NCI-H146 treated with DMSO at 0.1 percent for 48 hours (cell line): Measurements from ENCODE around the gene BDKRB1.

Experiments used
- DNase-seq: peaks from one replicate; lab custom pipeline; 2025; ENCODE audit not compliant: unreplicated experiment; lab: John Stamatoyannopoulos, UW

The BDKRB1 gene

DNA sequence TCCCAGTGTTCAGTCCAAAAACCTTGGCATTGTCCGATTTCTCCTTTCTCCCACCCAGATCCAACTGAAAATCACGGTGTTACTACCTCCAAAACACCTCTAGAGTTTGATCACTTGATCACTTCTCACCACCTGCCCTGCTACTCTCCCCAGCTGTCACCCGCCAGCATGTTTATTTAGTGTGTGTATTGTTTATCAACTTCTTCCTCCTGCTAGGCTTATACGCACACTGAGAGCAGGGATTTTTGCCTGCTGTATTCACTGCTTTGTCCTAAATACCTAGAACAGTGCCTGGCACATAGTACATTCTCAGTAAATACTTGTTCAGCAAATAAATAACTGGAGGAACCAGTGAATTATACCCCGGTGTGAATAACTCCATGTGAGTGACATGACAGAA, 5.0 kb downstream of the BDKRB1 start:
- peak; percentile 4 for DNase-seq

DNA sequence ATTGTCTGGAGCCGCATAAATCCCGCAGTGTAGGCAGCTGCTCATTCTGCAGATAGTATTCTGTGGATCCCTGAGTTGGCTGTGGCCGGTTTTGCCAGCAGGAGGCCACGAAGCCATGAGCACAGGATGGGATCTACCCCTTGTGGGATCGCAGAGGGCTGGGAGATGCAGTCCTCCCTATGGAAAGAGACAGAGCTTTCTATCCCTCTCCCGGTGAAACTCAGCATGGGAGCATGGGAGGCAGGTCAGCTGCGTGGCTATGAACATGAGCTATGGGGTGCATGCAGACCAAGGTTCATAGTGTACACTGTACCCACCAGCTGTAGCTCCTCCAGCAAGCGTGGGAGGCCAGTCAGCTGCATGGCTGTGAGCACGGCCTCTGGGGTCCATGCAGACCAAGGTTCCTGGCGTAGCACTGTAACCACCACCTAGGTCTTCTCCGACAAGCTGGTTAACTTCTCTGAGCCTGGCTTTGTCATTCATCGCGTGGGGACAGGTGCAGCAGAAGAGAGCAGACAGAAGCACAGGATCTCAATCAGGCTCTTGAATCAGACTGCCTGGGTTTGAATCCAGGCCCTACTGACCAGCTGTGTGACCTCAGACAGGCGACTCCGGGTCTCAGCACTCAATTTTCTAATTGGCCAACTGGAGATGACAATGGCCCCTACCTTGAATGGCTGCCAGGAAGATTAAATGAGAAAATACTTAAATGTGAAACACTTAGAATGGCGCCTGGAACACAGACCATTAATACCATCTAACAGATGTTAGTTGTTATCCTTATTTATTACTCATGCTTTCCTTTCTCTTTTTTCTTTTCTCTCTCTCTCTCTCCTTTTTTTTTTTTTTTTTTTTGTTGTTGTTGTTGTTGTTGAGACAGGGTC, 6.0 kb downstream of the BDKRB1 start:
- no peak for DNase-seq

DNA sequence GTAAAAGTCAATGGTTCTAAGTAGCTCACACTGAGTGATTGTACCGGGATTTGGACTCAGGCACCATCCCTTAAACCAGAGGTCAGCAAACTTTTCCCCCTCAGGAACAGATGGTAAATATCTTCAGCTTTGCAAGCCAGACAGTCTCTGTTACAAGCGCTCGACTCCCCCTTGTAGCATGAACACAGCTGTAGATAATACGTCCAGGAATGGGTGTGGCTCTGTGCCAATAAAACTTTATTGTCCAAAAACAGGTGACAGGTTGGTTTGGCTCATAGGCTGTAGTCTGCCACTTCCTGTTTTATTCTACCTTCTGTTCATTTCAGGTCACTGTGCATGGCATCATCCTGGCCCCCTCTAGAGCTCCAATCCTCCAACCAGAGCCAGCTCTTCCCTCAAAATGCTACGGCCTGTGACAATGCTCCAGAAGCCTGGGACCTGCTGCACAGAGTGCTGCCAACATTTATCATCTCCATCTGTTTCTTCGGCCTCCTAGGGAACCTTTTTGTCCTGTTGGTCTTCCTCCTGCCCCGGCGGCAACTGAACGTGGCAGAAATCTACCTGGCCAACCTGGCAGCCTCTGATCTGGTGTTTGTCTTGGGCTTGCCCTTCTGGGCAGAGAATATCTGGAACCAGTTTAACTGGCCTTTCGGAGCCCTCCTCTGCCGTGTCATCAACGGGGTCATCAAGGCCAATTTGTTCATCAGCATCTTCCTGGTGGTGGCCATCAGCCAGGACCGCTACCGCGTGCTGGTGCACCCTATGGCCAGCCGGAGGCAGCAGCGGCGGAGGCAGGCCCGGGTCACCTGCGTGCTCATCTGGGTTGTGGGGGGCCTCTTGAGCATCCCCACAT, 7.6 kb downstream of the BDKRB1 start:
- no peak for DNase-seq

DNA sequence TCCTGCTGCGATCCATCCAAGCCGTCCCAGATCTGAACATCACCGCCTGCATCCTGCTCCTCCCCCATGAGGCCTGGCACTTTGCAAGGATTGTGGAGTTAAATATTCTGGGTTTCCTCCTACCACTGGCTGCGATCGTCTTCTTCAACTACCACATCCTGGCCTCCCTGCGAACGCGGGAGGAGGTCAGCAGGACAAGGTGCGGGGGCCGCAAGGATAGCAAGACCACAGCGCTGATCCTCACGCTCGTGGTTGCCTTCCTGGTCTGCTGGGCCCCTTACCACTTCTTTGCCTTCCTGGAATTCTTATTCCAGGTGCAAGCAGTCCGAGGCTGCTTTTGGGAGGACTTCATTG, 8.2 kb downstream of the BDKRB1 start:
- no peak for DNase-seq

GRCh38 chr14:96264853-96265252, 8.8 kb downstream of the BDKRB1 start:
- peak; percentile 3 for DNase-seq

DNA sequence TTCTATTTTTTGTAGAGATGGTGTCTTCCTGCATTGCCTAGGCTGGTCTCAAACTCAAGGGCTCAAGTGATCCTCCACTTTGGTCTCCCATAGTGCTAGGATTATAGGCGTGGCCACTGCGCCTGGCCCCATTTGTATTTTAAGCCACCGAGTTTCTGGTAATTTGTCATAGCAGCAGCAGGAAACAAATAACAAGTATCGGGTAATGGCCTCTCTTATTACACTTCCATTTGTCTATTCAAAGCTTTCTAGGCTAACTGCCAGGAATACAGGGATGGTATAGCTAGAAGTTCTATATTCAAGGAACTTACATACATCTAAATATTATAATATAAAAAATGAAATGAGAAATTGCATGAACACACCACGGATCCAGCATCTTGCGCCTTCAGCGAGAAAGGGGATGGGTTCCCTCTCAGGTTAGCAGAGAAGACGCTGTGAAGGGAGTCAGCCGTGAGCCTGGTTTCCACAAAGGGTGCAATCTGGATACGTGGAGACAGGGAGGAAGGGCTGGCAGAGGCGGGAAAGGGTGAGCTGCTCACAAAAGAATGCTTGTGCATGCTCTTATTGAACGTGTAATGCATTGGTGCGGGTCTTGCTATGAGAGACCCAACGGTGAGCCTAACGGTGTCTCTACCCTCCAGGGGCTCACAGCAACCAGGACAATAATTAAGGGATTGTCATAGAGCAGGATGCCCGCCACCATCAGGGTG, 9.5 kb downstream of the BDKRB1 start:
- DNase-seq, result no peak

- peak; percentile 26 for DNase-seq
Measured at GRCh38 chr14:96267336-96267735, 11.3 kb downstream of the BDKRB1 start.

- no peak for DNase-seq
Measured at GRCh38 chr14:96267916-96268315, 11.9 kb downstream of the BDKRB1 start.

GRCh38 chr14:96268431-96269358, 12.7 kb downstream of the BDKRB1 start:
- DNase-seq, result no peak

GRCh38 chr14:96269359-96269710, 13.3 kb downstream of the BDKRB1 start:
- no peak for DNase-seq

- DNase-seq, result no peak
Measured at GRCh38 chr14:96270565-96271420, 14.8 kb downstream of the BDKRB1 start.

GRCh38 chr14:96271421-96271762, 15.4 kb downstream of the BDKRB1 start:
- no peak for DNase-seq

GRCh38 chr14:96272777-96273473, 16.9 kb downstream of the BDKRB1 start:
- no peak for DNase-seq

DNA sequence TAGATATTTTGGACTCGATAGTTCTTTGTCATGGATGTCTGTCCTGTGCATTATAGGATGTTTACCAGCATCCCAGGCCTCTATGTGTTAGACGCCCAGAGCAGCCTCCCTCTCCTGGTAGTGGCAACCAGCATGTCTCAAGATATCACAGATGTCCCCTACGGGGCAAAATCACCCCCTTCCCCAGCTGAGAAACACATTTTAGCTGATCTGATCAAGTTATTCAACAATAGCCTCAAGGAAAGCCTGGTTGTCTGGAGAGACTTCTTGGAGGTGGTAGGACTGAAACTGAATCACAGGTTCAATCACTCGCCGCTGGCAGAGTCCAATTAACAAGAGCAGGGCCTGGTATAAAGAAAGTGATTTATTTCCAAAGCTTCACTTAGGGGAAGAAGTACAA, 17.6 kb downstream of the BDKRB1 start:
- DNase-seq, result no peak

GRCh38 chr14:96274122-96274521, 18.1 kb downstream of the BDKRB1 start:
- DNase-seq, result no peak

DNA sequence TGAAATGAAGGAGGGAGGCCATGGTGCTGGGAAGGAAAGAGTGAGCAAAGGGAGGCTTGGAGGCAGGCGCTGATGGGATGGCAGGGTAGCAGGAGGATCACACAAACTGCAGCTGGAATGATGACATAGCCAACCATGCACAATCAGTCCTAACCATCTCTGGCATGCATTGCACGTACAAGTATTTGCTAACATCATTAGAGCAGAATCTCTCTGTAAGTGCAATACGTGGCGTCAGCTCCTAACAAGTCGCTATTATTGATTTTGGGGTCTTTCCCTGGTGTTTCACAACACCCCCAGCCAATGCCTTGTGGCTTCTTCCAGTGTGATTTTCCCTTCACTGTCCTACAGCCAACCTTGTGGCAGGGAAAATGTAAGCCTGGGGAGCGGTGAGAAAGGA, 18.5 kb downstream of the BDKRB1 start:
- DNase-seq, result no peak

DNA sequence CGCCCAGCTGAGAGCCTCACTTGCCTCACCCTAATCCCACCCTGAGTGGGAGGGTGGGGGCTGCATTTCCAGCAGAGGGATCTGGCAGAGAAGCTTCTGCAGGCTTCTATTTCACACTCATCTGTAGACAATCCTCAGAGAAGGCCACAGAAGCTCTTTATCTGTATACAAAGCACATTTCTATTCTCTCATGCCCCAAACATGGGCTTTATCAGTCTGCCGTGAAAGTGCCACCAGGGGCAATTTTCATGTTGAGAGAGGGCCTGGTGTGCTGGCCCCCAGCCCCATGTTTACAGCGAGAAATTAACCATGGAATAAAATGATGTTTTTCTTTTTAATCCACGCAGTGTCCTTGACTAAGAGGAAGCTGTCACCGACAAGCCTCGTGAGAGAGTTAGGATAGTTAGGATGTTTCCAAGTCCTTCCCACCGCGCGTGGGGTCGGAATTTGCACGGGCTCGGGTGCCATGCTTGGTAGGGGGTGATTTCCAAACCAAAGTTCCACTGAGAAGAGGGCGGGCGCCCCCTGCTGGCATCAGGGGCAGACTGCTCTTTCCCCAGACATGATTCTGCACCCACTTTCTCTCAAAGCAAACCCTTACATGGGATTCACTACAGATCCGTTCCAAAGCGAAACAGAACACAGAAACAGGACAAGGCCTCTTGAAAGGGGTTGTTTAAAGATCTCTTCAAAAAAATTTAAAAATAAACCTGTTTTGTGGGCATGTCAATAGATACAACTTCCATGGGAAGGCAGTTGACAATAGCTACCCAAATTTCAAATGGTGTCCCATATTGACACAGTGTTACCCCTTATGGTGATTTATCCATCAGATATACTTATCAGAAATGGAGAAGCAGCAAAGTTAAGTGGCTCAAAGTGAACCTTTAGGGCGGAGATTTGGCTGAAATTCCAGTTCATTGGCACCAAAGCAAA, 19.4 kb downstream of the BDKRB1 start:
- peak; percentile 7 for DNase-seq

DNA sequence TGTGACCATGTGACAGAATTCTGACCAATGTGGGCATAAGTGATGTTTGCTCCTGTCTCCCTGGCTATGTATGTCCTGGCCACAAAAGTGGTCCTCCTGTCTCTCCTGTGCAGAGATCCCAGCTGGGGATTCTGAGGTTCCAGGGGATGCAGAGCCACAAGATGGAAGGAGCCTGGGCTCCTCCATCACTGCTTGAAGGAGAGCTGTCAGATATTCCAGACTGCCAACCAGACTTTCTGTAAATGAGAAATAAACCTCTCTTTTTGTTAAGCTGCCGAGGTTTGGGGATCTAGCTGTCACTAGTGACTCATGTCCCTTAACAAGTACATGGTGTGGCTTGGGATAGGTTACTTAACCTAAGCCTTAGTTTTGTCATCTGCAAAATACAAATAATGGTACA, 21.9 kb downstream of the BDKRB1 start:
- no peak for DNase-seq
